ENCODE results near the gene SLC6A11.

SLC6A11 gene

GRCh38 chr3:10816019-10816862, at the start of gene SLC6A11:
Gene SLC6A11, plus strand, starts transcription at chr3:10816228. Its CDS starts 38 bp downstream, at chr3:10816266.
- DNase-seq = no peak

GRCh38 chr3:10768708-10769394, 47.2 kb upstream of the SLC6A11 start:
- DNase-seq = no peak

GRCh38 chr3:10770547-10770946, 45.5 kb upstream of the SLC6A11 start:
- DNase-seq = no peak

- no peak for DNase-seq
Observed at GRCh38 chr3:10770981-10771380, 45.0 kb upstream of the SLC6A11 start.

GRCh38 chr3:10771486-10772270, 44.4 kb upstream of the SLC6A11 start:
- no peak for DNase-seq

- DNase-seq = no peak
Observed at GRCh38 chr3:10772271-10773161, 43.5 kb upstream of the SLC6A11 start.

GRCh38 chr3:10774129-10774670, 41.8 kb upstream of the SLC6A11 start:
- DNase-seq = no peak

GRCh38 chr3:10774825-10775224, 41.2 kb upstream of the SLC6A11 start:
- no peak for DNase-seq

GRCh38 chr3:10775259-10775658, 40.8 kb upstream of the SLC6A11 start:
- DNase-seq = no peak

- no peak for DNase-seq
Observed at GRCh38 chr3:10775828-10776227, 40.2 kb upstream of the SLC6A11 start.

- DNase-seq = no peak
Observed at GRCh38 chr3:10777627-10778026, 38.4 kb upstream of the SLC6A11 start.

GRCh38 chr3:10778492-10779292, 37.3 kb upstream of the SLC6A11 start:
- no peak for DNase-seq

GRCh38 chr3:10779293-10779805, 36.7 kb upstream of the SLC6A11 start:
- DNase-seq = no peak

GRCh38 chr3:10780243-10780642, 35.8 kb upstream of the SLC6A11 start:
- no peak for DNase-seq

- no peak for DNase-seq
Observed at GRCh38 chr3:10780922-10781321, 35.1 kb upstream of the SLC6A11 start.

GRCh38 chr3:10781981-10782380, 34.0 kb upstream of the SLC6A11 start:
- DNase-seq = no peak

GRCh38 chr3:10783360-10784351, 32.4 kb upstream of the SLC6A11 start:
- DNase-seq = no peak

- DNase-seq = no peak
Observed at GRCh38 chr3:10786640-10787039, 29.4 kb upstream of the SLC6A11 start.

GRCh38 chr3:10788451-10788850, 27.6 kb upstream of the SLC6A11 start:
- DNase-seq = no peak

GRCh38 chr3:10790713-10791112, 25.3 kb upstream of the SLC6A11 start:
- DNase-seq = no peak

Measured in activated CD8-positive, alpha-beta memory T cell treated with anti-CD3 and anti-CD28 coated beads, Interleukin-2, amount 50 U/mL, for 4 hours (primary cell).